DOHH2 (cell line): Measurements from ENCODE around the gene CACNA2D4.

Experiments used
- CTCF ChIP-seq: fragments of 200-600 bp; sonication (generic); IDR thresholded peaks from one replicate; pipeline ENCODE4 v1.5.1; 2014; ENCODE audit warnings: antibody characterized with exemption, mild to moderate bottlenecking, low read depth, low read length; ENCODE audit not compliant: poor library complexity, severe bottlenecking
- EZH2phosphoT487 ChIP-seq: fragments of 200-600 bp; sonication (generic); IDR thresholded peaks from 2 replicates; pipeline ENCODE4 v1.6.1; 2017; ENCODE audit warnings: borderline replicate concordance, mild to moderate bottlenecking, antibody characterized with exemption, low read length, moderate library complexity, mixed read lengths

GRCh38 chr12:1815108-1815507 lies 103.3 kb downstream of the CACNA2D4 start:
- TF ChIP-seq CTCF (no peak), EZH2phosphoT487 (no peak)
